Activated CD4-positive, alpha-beta T cell treated with anti-CD3 and anti-CD28 coated beads for 4 hours (primary cell): Measurements from ENCODE around the gene COPS3.

Source experiments
- DNase-seq, 2 donors: peaks; one replicate each; pipeline ENCODE4 v3.0.0-alpha.2; 2020

COPS3 gene

DNA sequence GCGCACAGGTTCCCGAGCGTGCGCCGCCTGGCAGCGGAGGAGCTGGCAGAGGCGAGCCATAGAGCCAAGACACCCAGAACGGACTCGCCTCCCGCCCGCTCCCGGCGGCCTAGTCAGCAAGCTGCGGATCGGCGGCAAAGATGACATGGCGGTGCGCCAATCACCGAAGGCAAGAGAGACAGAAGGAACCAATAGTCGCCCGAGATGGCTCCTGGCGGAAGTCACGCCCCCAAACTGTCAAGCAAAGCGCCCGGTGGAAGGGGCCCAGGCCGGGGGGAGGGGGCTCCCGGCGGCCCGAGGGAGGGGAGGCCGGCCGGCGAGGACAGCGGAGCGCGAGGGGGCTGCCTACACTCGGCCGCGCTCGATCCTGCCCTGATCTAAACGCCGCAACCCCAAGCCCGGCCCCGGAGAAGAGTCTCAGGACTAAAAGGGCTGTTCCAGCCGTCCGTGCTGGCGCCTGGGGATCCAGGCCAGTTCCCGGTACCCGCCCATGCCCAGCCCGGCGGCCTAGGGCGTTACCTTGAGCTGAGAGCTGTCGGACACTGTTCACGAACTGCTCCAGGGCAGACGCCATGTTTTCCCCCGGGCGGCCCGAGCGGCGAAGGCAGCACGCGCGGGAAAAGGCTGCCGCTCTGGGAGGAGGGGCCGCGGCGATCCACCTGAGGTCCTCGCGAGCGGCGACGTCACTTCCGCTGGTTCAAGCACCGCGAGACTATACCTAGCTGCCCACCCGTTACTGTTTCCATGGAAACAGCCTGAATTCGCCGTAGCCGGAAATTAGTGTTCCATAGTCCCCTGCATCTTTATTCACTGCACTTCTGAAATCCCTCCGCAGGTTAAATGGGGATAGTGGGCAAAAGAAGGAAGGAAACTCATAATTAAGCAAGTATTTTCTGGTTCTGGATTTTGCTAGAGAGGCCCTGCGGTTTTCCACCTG, at the start of gene COPS3:
COPS3 (minus strand) TSS at position 634 of the 937 bp plus-strand sequence; CDS start at position 574, 60 bp downstream.
- peak; percentile 96 to 97 for DNase-seq

DNA sequence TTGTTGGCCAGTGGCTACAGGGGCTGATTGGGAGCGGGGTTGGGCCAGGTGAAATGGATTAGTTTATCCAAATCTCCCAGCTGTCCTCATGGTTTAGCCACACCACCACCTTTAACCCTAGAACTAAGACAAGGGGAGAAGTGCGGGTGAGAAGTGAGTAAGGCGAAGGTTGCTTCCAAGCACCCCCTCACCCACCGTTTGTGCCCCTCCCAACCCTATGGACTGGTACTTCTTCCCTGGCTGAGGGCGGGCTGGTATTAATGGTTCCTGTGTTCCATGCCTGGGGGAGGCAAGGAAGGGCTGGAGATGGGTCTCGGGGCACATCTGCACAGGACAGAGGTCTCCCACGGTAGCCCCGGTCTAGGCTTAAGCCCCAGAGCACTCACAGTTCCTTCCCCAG, 47.2 kb upstream of the COPS3 start:
- no peak for DNase-seq

DNA sequence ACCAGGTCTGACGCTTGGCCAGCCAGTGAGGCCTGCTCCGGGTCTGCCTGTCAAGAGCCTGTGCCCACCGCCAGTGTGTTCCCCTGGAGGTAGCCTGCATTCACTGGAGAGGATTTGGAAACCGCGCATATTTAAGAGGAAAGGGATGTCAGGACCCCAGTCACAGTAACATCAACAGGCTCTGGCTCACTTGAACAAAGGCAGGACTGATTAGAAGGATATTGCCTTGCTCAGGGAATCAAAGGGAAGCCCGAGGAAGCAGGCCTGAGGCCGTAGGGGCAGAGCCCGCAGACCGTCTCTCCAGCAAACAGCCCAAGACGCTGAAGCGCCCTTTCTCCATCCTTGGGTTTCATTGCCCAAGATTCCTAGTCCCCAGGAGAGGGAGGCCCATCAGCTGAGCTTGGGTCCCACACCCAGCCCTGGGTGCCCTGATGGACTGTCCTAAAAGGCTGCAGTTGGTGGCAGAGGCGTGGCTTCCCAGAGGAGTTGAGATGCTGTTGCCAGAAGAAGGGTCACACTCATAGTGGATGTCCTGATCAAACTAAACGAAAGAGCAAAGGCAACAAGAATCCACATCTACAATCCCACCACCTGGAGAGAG, 45.3 kb upstream of the COPS3 start:
- DNase-seq, result no peak

DNA sequence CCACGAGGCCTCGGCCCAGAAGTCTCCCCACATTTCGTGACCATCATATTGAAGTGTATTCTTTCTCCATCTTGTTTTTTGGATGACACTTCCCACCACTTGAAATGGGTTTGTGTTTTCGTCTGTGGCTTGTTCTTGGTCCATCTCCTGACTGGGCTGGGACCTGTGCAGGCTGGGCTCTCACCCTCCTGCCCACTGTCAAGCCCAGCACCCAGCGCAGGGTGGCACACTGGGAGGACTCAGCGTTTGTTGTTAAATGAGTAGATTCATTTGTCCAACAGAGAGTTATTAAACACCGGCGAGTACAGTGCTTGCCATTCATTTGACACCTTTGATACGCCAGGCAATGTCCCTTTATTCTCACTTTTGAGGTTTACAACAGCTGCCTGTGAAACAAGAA, 44.8 kb upstream of the COPS3 start:
- DNase-seq, result no peak

- no peak for DNase-seq
Observed at GRCh38 chr17:17325228-17325627, 44.2 kb upstream of the COPS3 start.

- no peak for DNase-seq
Observed at GRCh38 chr17:17324616-17325015, 43.6 kb upstream of the COPS3 start.

- DNase-seq, result no peak
Observed at GRCh38 chr17:17322516-17323510, 41.8 kb upstream of the COPS3 start.

DNA sequence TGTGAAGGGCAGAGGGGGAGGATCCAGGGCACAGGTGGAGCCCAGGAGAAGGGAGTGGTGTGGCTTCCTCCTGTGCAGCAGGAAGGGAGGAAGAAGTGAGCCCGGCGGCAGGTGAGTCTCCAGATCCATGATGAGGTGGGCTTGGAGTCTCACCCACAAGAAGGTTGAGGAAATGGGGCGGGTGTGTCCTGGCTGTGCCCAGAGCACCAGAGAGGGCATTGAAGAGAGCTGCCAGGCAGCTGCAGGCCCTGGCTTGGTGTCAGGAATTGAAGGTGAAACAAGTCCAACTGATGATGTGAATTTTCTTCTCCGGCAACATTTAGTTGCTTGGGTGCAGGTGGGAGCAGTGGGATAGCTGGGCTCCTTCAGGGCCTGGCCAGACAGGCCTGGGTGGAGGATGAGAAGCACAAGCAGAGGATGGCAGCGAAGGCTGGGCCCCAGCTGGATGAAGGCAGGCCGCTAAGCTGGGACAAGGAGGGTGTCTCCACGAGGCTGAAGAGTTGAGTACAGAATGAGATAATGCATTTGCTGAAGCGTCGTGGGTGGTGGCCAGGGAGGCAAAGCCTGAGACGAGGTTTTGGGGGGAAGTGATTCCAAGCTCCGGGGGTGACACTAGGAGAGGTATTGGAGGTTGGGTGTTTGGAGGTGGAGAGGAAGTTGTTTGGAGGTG, 40.4 kb upstream of the COPS3 start:
- DNase-seq, result no peak

GRCh38 chr17:17320911-17321220, 39.8 kb upstream of the COPS3 start:
- DNase-seq, result no peak

DNA sequence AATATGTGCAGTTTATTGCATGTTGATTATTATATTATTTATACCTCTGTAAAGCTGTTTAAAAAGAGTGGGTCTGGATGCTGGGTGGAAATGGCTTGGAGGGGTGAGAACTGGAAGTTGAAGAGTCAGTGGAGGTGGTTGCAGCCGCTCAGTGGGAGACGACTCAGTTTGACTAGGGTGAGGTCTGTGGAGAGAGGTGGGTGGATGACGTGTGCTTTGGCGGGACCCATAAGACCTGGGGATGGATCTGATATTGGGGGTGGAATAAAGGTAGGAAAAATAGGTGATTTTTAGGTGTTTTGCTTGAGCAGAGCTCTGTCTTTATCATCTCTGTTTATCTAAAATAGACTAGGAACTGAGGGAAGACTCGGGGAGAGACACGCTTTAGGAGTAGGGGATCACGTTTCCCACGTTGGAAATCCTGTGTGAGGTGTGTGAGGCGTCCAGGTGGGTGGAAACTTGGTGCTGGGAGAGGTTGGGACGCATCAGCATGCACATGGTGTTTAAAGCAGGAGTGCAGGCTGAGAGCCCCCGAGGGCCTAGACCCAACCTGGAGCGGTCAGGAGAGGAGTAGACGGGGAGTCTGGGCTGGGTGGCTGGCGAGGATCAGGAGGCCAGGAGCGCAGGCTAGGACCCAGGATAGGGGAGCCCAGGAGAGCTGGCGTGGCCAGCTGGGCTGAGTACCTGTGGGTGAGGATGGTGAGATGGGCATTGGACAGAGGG, 39.3 kb upstream of the COPS3 start:
- no peak for DNase-seq

DNA sequence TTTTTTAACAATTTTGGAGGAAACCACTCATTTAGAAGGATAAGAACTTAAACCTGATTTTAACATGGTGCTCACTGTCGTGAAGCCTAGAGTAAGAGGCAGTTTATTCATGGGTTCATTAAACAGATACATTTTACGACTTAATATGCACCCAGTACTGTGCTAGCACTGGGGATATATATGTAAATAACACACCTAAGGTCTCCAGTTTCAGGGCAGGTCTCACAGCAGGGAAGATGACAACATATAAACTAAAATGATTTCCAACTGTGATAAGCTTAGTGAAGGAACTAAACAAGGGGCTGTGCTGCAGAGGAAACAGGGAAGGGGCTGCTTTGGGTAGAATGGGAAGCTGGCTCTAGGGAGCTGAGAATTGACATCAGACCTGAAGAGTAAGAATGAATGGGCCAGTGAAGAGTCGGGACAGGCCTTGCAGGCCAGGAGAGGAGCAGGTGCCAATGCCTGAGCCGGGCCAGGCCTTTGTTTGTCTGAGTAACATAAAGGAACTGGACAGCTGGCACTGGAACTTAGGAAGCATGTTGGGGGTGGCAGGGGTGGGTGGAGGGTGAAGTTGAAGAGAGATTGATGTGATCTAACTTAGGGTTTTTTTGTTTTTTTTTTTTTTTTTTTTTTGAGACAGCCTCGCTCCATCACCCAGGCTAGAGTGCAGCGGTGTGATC, 34.2 kb upstream of the COPS3 start:
- DNase-seq, result no peak

GRCh38 chr17:17314501-17315071, 33.5 kb upstream of the COPS3 start:
- no peak for DNase-seq

DNA sequence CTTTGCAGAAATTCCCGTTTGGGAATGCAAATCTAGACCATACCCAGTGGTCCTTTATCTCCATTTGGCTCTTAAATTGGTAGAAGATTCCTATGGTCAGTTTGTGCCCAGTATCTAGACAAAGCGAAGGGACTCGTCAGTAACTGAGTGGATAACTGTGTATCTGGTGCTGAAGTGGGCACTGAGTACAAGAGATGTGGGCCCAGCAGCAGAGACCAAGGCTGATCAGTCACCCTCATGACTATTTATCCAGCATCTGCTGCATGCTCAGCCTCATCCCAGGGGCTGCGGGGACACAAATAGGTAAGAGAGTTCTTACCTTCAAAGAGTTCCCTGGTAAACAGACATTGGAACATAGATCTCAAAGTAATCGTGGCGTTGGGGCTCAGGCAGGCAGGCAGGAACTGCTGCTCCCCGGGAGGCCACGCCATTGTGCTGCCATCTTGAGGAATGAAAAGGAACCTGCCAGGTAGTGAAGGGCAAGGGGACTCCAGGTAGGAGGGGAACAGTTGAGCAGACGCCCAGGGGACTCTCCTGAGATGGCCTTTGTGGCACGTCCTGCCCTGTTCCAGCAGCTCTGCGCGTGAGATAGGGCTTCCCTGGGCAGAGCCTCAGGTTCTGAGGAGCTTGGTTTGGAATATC, 32.4 kb upstream of the COPS3 start:
- peak; percentile 73 to 75 for DNase-seq

- DNase-seq, result no peak
Observed at GRCh38 chr17:17309356-17309755, 28.3 kb upstream of the COPS3 start.

GRCh38 chr17:17305281-17305801, 24.3 kb upstream of the COPS3 start:
- DNase-seq, result peak; percentile 38 to 39

DNA sequence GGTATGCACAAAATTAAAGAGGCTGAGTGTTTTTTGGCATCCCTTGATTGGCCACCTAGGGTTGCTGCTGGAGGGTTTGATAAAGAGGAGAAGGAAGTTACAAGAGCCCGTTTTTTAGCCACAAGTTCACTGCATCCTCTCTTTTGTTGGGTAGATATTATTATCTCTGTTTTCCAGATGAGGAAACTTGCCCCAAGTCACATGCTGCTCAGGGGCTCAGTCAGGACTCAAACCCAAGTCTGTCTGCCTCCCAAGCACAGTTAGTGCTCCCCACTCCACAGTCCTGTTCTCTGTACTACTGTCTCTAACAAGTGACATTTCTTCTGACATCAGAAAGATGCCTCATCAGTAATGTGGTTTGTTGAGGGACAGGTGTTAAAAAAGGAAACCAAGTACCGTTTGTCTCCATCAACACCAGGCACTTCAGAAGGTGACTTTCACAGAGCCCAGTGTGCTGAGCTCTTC, 23.5 kb upstream of the COPS3 start:
- DNase-seq, result peak in 1 of 2 donors; percentile 16

- DNase-seq, result no peak
Observed at GRCh38 chr17:17303847-17304490, 22.9 kb upstream of the COPS3 start.

GRCh38 chr17:17303010-17303846, 22.2 kb upstream of the COPS3 start, which contains the start of gene NT5M:
Gene NT5M, plus strand, starts transcription at chr17:17303373. Its CDS starts 178 bp downstream, at chr17:17303551.
- DNase-seq, result peak; percentile 60 to 64
